Gastrocnemius medialis (tissue), 4 donors: ENCODE measurements around the gene STRBP. TPM values are rescaled to one million over a fixed set of nuclear protein-coding genes. Genes with fewer than 3 reads are reported as not detected.

Source experiments
- ATAC-seq, 2 donors: fragments of 150-250 bp; one replicate each; pipeline ENCODE4 v1.9.1; 2016
- DNase-seq, 2 donors: peaks; one replicate each; pipeline ENCODE4 v3.0.0-alpha.2; 2019
- H3K27ac ChIP-seq, 4 donors: fragments of 200-600 bp; sonication (generic); 1 replicate in 1 of 4; 2 replicates in 3 of 4; pipeline ENCODE4 v1.5.1; 2016 to 2018; ENCODE audit warnings: mild to moderate bottlenecking in 2 of 4, moderate library complexity in 1 of 4
- H3K27me3 ChIP-seq, 3 donors: fragments of 200-600 bp; sonication (generic) in 2 of 3; 1 replicate in 1 of 3; 2 replicates in 2 of 3; pipeline versions ENCODE4 v1.5.1 to v1.6.0; 2016 to 2019; ENCODE audit warnings: mild to moderate bottlenecking in 1 of 3, moderate library complexity in 1 of 3
- H3K36me3 ChIP-seq, 2 donors: fragments of 200-600 bp; sonication (generic) in 1 of 2; one replicate each; pipeline ENCODE4 v1.5.1; 2017 to 2018
- H3K4me1 ChIP-seq, 2 donors: fragments of 200-600 bp; sonication (generic) in 1 of 2; one replicate each; pipeline ENCODE4 v1.5.1; 2016 to 2017; ENCODE audit warnings: mild to moderate bottlenecking in 2 of 2
- H3K4me3 ChIP-seq, 4 donors: fragments of 200-600 bp; sonication (generic) in 3 of 4; 1 replicate in 1 of 4; 2 replicates in 3 of 4; pipeline ENCODE4 v1.5.1; 2016 to 2019; ENCODE audit warnings: mild to moderate bottlenecking in 2 of 4
- H3K9me3 ChIP-seq, 3 donors: fragments of 200-600 bp; sonication (generic) in 2 of 3; 1 replicate in 1 of 3; 2 replicates in 2 of 3; pipeline ENCODE4 v1.5.1; 2016 to 2019
- CTCF ChIP-seq, 5 experiments: fragments of 450-650 bp in 3 of 5; fragments of 200-600 bp in 2 of 5; sonication (generic) in 2 of 5; IDR thresholded peaks in 4 of 5; conservative IDR thresholded peaks in 1 of 5; 1 replicate in 4 of 5; 2 replicates in 1 of 5; pipeline ENCODE4 v1.5.1; 2016 to 2019; ENCODE audit warnings: antibody characterized with exemption in 5 of 5, mild to moderate bottlenecking in 3 of 5, moderate library complexity in 3 of 5
- POLR2A ChIP-seq, 2 donors: fragments of 450-650 bp; IDR thresholded peaks; one replicate each; pipeline ENCODE4 v1.6.1; 2017; ENCODE audit warnings: antibody characterized with exemption in 2 of 2, mild to moderate bottlenecking in 2 of 2, moderate library complexity in 2 of 2
- in situ Hi-C, 4 donors: fragments of 200-750 bp; cut with MboI; loops; one replicate each; pipeline versions ENCODE4 v1.15.0 to v1.8.0; 2017; ENCODE audit warnings: low sequenced_read_pairs in 4 of 4
- intact Hi-C: fragments of 100-400 bp; cut with DNase I; formaldehyde crosslinking; loops from one replicate; pipeline ENCODE4 v1.15.1; 2023; ENCODE audit warnings: low total_unique reads
- total RNA-seq, 4 donors: library from RNA; depleted of rRNA; stranded (reverse); fragments of >200 nt; gene quantifications; one replicate each; pipeline versions ENCODE4 v1.1.0 to v1.2.3, GENCODE V29; 2016

The STRBP gene
- total RNA-seq, 4 donors from 2014 or later = 5.0 to 25.0 (median 13.2) TPM

GRCh38 chr9:123299558-123300126 lies 31.3 kb upstream of the STRBP start:
- Histone ChIP-seq H3K36me3 (no peaks in the 10 kb centered on the region), H3K4me1 (peaks cover 6 to 7% of the 10 kb centered on the region in 2 donors), H3K27me3 (no peaks in the 10 kb centered on the region), H3K9me3 (no peaks in the 10 kb centered on the region), H3K27ac (peak overlapping the region in 3 of 4 donors; percentile 38 to 66 (median 62)), H3K4me3 (no peak overlapping the region)
- peak in 1 of 2 donors; percentile 62 for ATAC-seq
- in situ Hi-C loops = no loop called here
- TF ChIP-seq CTCF (IDR thresholded peaks at IDR 0.05 in 4 of 5, conservative IDR thresholded peaks at IDR 0.05 in 1 of 5) = no peak
- no peak for TF ChIP-seq POLR2A (IDR thresholded peaks at IDR 0.05)
- DNase-seq = no peak
- intact Hi-C loops = no loop called here

- peaks cover 6 to 7% of the 10 kb centered on the region in 2 donors for H3K4me1 ChIP-seq
- in situ Hi-C loops = no loop called here
- DNase-seq = no peak
Observed at GRCh38 chr9:123296174-123296573, 27.8 kb upstream of the STRBP start.

GRCh38 chr9:123291736-123292135 lies 23.4 kb upstream of the STRBP start:
- Histone ChIP-seq H3K4me3 (no peak overlapping the region), H3K27me3 (no peaks in the 10 kb centered on the region), H3K27ac (no peak overlapping the region), H3K9me3 (no peaks in the 10 kb centered on the region), H3K36me3 (no peaks in the 10 kb centered on the region), H3K4me1 (no peaks in the 10 kb centered on the region)
- in situ Hi-C loops = no loop called here
- intact Hi-C loops = no loop called here
- ATAC-seq (no peak), DNase-seq (no peak)
- TF ChIP-seq POLR2A (IDR thresholded peaks at IDR 0.05) (no peak), CTCF (IDR thresholded peaks at IDR 0.05 in 4 of 5, conservative IDR thresholded peaks at IDR 0.05 in 1 of 5) (no peak)

More at GRCh38 chr9:123296174-123296573, 27.8 kb upstream of the STRBP start:
- Histone ChIP-seq H3K27ac (no peak overlapping the region), H3K9me3 (no peaks in the 10 kb centered on the region), H3K27me3 (no peaks in the 10 kb centered on the region), H3K36me3 (no peaks in the 10 kb centered on the region), H3K4me3 (no peak overlapping the region)
- no peak for ATAC-seq
- TF ChIP-seq CTCF (IDR thresholded peaks at IDR 0.05 in 4 of 5, conservative IDR thresholded peaks at IDR 0.05 in 1 of 5) (no peak), POLR2A (IDR thresholded peaks at IDR 0.05) (no peak)
- intact Hi-C loops = no loop called here

- in situ Hi-C loops (no loop called here), intact Hi-C loops (no loop called here)
- TF ChIP-seq CTCF (IDR thresholded peaks at IDR 0.05 in 4 of 5, conservative IDR thresholded peaks at IDR 0.05 in 1 of 5) (no peak), POLR2A (IDR thresholded peaks at IDR 0.05) (no peak)
- Histone ChIP-seq H3K4me1 (no peaks in the 10 kb centered on the region), H3K36me3 (no peaks in the 10 kb centered on the region), H3K4me3 (no peak overlapping the region), H3K27ac (no peak overlapping the region), H3K27me3 (no peaks in the 10 kb centered on the region), H3K9me3 (no peaks in the 10 kb centered on the region)
- ATAC-seq (no peak), DNase-seq (no peak)
Observed at GRCh38 chr9:123290764-123291163, 22.4 kb upstream of the STRBP start.

GRCh38 chr9:123287639-123288038 lies 19.3 kb upstream of the STRBP start:
- H3K36me3 ChIP-seq = no peaks in the 10 kb centered on the region
- no peak for DNase-seq
- intact Hi-C loops (no loop called here), in situ Hi-C loops (no loop called here)
- TF ChIP-seq CTCF (IDR thresholded peaks at IDR 0.05 in 4 of 5, conservative IDR thresholded peaks at IDR 0.05 in 1 of 5) = no peak
- TF ChIP-seq POLR2A (IDR thresholded peaks at IDR 0.05) = no peak
- no peak for ATAC-seq
- H3K4me3 ChIP-seq = no peak overlapping the region
- H3K27ac ChIP-seq = no peak overlapping the region
- no peaks in the 10 kb centered on the region for H3K27me3 ChIP-seq
- H3K9me3 ChIP-seq = no peaks in the 10 kb centered on the region
- no peaks in the 10 kb centered on the region for H3K4me1 ChIP-seq
